Gastrocnemius medialis (tissue), 4 donors: ENCODE measurements around the gene S100A4. TPM values are rescaled to one million over a fixed set of nuclear protein-coding genes. Genes with fewer than 3 reads are reported as not detected.
"Not testable (repeated sequence)": the region's sequence is repeated elsewhere in the genome, so short reads cannot be mapped to it uniquely, and the experiment has no call there.

Experiments used
- ATAC-seq, 2 donors: fragments of 150-250 bp; one replicate each; pipeline ENCODE4 v1.9.1; 2016
- DNase-seq, 2 donors: peaks; one replicate each; pipeline ENCODE4 v3.0.0-alpha.2; 2019
- H3K27ac ChIP-seq, 4 donors: fragments of 200-600 bp; sonication (generic); 1 replicate in 1 of 4; 2 replicates in 3 of 4; pipeline ENCODE4 v1.5.1; 2016 to 2018; ENCODE audit warnings: mild to moderate bottlenecking in 2 of 4, moderate library complexity in 1 of 4
- H3K27me3 ChIP-seq, 3 donors: fragments of 200-600 bp; sonication (generic) in 2 of 3; 1 replicate in 1 of 3; 2 replicates in 2 of 3; pipeline versions ENCODE4 v1.5.1 to v1.6.0; 2016 to 2019; ENCODE audit warnings: mild to moderate bottlenecking in 1 of 3, moderate library complexity in 1 of 3
- H3K36me3 ChIP-seq, 2 donors: fragments of 200-600 bp; sonication (generic) in 1 of 2; one replicate each; pipeline ENCODE4 v1.5.1; 2017 to 2018
- H3K4me1 ChIP-seq, 2 donors: fragments of 200-600 bp; sonication (generic) in 1 of 2; one replicate each; pipeline ENCODE4 v1.5.1; 2016 to 2017; ENCODE audit warnings: mild to moderate bottlenecking in 2 of 2
- H3K4me3 ChIP-seq, 4 donors: fragments of 200-600 bp; sonication (generic) in 3 of 4; 1 replicate in 1 of 4; 2 replicates in 3 of 4; pipeline ENCODE4 v1.5.1; 2016 to 2019; ENCODE audit warnings: mild to moderate bottlenecking in 2 of 4
- H3K9me3 ChIP-seq, 3 donors: fragments of 200-600 bp; sonication (generic) in 2 of 3; 1 replicate in 1 of 3; 2 replicates in 2 of 3; pipeline ENCODE4 v1.5.1; 2016 to 2019
- CTCF ChIP-seq, 5 experiments: fragments of 450-650 bp in 3 of 5; fragments of 200-600 bp in 2 of 5; sonication (generic) in 2 of 5; IDR thresholded peaks in 4 of 5; conservative IDR thresholded peaks in 1 of 5; 1 replicate in 4 of 5; 2 replicates in 1 of 5; pipeline ENCODE4 v1.5.1; 2016 to 2019; ENCODE audit warnings: antibody characterized with exemption in 5 of 5, mild to moderate bottlenecking in 3 of 5, moderate library complexity in 3 of 5
- POLR2A ChIP-seq, 2 donors: fragments of 450-650 bp; IDR thresholded peaks; one replicate each; pipeline ENCODE4 v1.6.1; 2017; ENCODE audit warnings: antibody characterized with exemption in 2 of 2, mild to moderate bottlenecking in 2 of 2, moderate library complexity in 2 of 2
- in situ Hi-C, 4 donors: fragments of 200-750 bp; cut with MboI; loops; one replicate each; pipeline versions ENCODE4 v1.15.0 to v1.8.0; 2017; ENCODE audit warnings: low sequenced_read_pairs in 4 of 4
- intact Hi-C: fragments of 100-400 bp; cut with DNase I; formaldehyde crosslinking; loops from one replicate; pipeline ENCODE4 v1.15.1; 2023; ENCODE audit warnings: low total_unique reads
- total RNA-seq, 4 donors: library from RNA; depleted of rRNA; stranded (reverse); fragments of >200 nt; gene quantifications; one replicate each; pipeline versions ENCODE4 v1.1.0 to v1.2.3, GENCODE V29; 2016

Gene S100A4
- total RNA-seq, result 100 to 1,000 TPM in 3 of 4 donors, 10 to 100 TPM in 1; 76.8 to 377 (median 144) TPM

GRCh38 chr1:153545067-153546055, at the start of gene S100A4:
Gene S100A4, minus strand, starts transcription at chr1:153545806. Its CDS starts 1,012 bp downstream, at chr1:153544794.
- ATAC-seq (peak; percentile 87), DNase-seq (peak; percentile 88 to 96)
- Histone ChIP-seq H3K4me3 (peak within 1 kb of the TSS; percentile 41 to 48 (median 46)), H3K4me1 (peaks cover 30 to 64% of the 10 kb centered on the region in 2 donors), H3K9me3 (no peaks in the 10 kb centered on the region), H3K36me3 (no peaks in the 10 kb centered on the region), H3K27me3 (no peaks in the 10 kb centered on the region), H3K27ac (peak within 1 kb of the TSS; percentile 63 to 81 (median 72))
- TF ChIP-seq CTCF (IDR thresholded peaks at IDR 0.05 in 4 of 5, conservative IDR thresholded peaks at IDR 0.05 in 1 of 5), result no peak
- TF ChIP-seq POLR2A (IDR thresholded peaks at IDR 0.05), result peak; percentile 25 to 26
- intact Hi-C loops (no loop called here), in situ Hi-C loops (loop anchor here in 1 of 4 donors (25.0 kb wide), 1 partner anchor 442 kb away; the partner anchor contains the start of genes JTB, RAB13 and RPS27)

GRCh38 chr1:153592748-153593147, 47.1 kb upstream of the S100A4 start:
- Histone ChIP-seq H3K36me3 (no peaks in the 10 kb centered on the region), H3K27ac (no peak overlapping the region), H3K4me1 (no peaks in the 10 kb centered on the region), H3K4me3 (no peak overlapping the region), H3K9me3 (no peaks in the 10 kb centered on the region), H3K27me3 (no peaks in the 10 kb centered on the region)
- in situ Hi-C loops, result loop anchor here in 1 of 4 donors (25.0 kb wide), 1 partner anchor 145 kb away; the partner anchor contains the start of gene INTS3
- intact Hi-C loops, result no loop called here
- ATAC-seq (no peak), DNase-seq (no peak)
- no peak for TF ChIP-seq POLR2A (IDR thresholded peaks at IDR 0.05)
- no peak for TF ChIP-seq CTCF (IDR thresholded peaks at IDR 0.05 in 4 of 5, conservative IDR thresholded peaks at IDR 0.05 in 1 of 5)

- H3K4me1 ChIP-seq, result no peaks in the 10 kb centered on the region
- intact Hi-C loops, result no loop called here
- no peaks in the 10 kb centered on the region for H3K36me3 ChIP-seq
- no peak overlapping the region for H3K4me3 ChIP-seq
- H3K27me3 ChIP-seq, result no peaks in the 10 kb centered on the region
- TF ChIP-seq CTCF (IDR thresholded peaks at IDR 0.05 in 4 of 5, conservative IDR thresholded peaks at IDR 0.05 in 1 of 5) (no peak), POLR2A (IDR thresholded peaks at IDR 0.05) (no peak)
- H3K9me3 ChIP-seq, result no peaks in the 10 kb centered on the region
- no peak for ATAC-seq
- in situ Hi-C loops, result loop anchor here in 1 of 4 donors (25.0 kb wide), 1 partner anchor 149 kb away; the partner anchor contains the start of gene INTS3
- no peak for DNase-seq
- H3K27ac ChIP-seq, result no peak overlapping the region
Measured at GRCh38 chr1:153588482-153588881, 42.9 kb upstream of the S100A4 start.

GRCh38 chr1:153588033-153588432, 42.4 kb upstream of the S100A4 start:
- in situ Hi-C loops, result loop anchor here in 1 of 4 donors (25.0 kb wide), 1 partner anchor 149 kb away; the partner anchor contains the start of gene INTS3
- intact Hi-C loops, H3K4me1 ChIP-seq, DNase-seq, H3K27ac ChIP-seq, H3K36me3 ChIP-seq, H3K9me3 ChIP-seq, ATAC-seq, H3K27me3 ChIP-seq, H3K4me3 ChIP-seq: not testable (repeated sequence)

GRCh38 chr1:153587314-153587713, 41.7 kb upstream of the S100A4 start:
- no peak for DNase-seq
- Histone ChIP-seq H3K36me3 (no peaks in the 10 kb centered on the region), H3K4me1 (no peaks in the 10 kb centered on the region), H3K9me3 (no peaks in the 10 kb centered on the region), H3K4me3 (no peak overlapping the region), H3K27ac (no peak overlapping the region), H3K27me3 (no peaks in the 10 kb centered on the region)
- in situ Hi-C loops (loop anchor here in 1 of 4 donors (25.0 kb wide), 1 partner anchor 150 kb away; the partner anchor contains the start of gene INTS3), intact Hi-C loops (no loop called here)
- ATAC-seq, result no peak
- TF ChIP-seq CTCF (IDR thresholded peaks at IDR 0.05 in 4 of 5, conservative IDR thresholded peaks at IDR 0.05 in 1 of 5), result no peak
- no peak for TF ChIP-seq POLR2A (IDR thresholded peaks at IDR 0.05)
